HL-60 (cell line): Measurements from ENCODE around the gene NKAIN4.

Experiments used
- DNase-seq, 2 experiments: peaks; one replicate each; pipeline ENCODE4 v3.0.0-alpha.2; 2010 to 2020; ENCODE audit warnings: low read depth in 1 of 2, low spot score in 1 of 2
- H3K27ac ChIP-seq: fragments of 250-450 bp; sonication (Bioruptor Pico); replicated peaks from 2 replicates; pipeline ENCODE4 v1.5.1; 2020; ENCODE audit warnings: mild to moderate bottlenecking, moderate library complexity
- H3K27me3 ChIP-seq: fragments of 250-450 bp; sonication (Bioruptor Pico); 2 replicates; pipeline ENCODE4 v1.5.1; 2021; ENCODE audit warnings: mild to moderate bottlenecking, moderate library complexity; ENCODE audit not compliant: insufficient read depth, poor library complexity, severe bottlenecking
- H3K4me3 ChIP-seq: replicated peaks from 2 replicates; pipeline ENCODE4 v1.5.1; 2011; ENCODE audit warnings: mild to moderate bottlenecking, control low read depth, low read length; ENCODE audit not compliant: insufficient read depth
- GABPA ChIP-seq: IDR thresholded peaks from 2 replicates; pipeline ENCODE4 v1.6.1; 2012; ENCODE audit warnings: low read depth
- POLR2AphosphoS5 ChIP-seq: IDR thresholded peaks from 2 replicates; pipeline ENCODE4 v1.6.1; 2012; ENCODE audit warnings: low read depth
- SPI1 ChIP-seq: IDR thresholded peaks from 2 replicates; pipeline ENCODE4 v1.6.1; 2012; ENCODE audit warnings: low read depth, mild to moderate bottlenecking, borderline replicate concordance
- TF ChIP-seq, protein P1 (sequence below): IDR thresholded peaks from one replicate; pipeline ENCODE4 v1.5.1; 2011; ENCODE audit warnings: low read length, control low read depth, inconsistent platforms; ENCODE audit not compliant: insufficient read depth
- TF ChIP-seq, protein P2 (sequence below): IDR thresholded peaks from 2 replicates; pipeline ENCODE4 v1.6.1; 2012; ENCODE audit warnings: low read depth; ENCODE audit not compliant: insufficient replicate concordance

The NKAIN4 gene

DNA sequence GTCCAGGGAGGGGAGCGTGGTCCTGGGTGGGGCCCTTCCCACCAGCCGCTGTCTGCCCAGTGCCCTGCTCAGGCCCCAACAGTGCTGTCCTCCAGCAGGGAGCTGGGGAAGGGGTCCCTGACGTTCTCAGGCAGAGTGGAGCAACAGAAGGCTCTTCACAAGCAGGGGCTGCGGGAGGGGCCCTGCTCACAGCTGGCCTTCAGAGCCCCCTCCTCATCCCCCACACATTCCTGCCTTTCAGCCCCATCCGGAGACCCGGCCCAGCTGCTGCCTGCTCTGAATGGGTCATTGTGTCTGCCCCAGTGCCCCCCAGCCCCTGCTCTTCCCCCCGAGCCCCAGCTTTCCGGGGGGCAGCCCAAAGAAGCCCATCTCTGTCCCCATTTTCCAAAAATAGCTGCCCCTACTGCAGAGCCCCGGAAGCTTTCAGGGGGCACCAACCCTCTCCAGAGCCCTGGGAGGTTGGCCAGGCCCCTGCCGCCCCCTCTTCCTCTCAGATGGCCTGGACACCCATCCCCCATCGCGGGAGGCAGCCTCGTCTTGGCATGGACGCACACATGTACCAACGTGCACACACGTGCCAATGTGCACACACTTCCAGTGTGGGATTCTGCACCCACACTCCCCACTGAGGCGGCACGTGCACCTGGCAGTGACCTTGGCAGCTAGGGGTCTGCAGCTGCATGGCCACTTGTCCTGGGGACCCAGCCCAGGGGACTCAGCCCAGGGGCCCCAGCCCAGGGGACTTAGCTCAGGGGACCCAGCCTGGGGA, 42.5 kb upstream of the NKAIN4 start:
- TF ChIP-seq POLR2AphosphoS5 (no peak), GABPA (no peak), SPI1 (no peak)
- TF ChIP-seq, protein P1, sequence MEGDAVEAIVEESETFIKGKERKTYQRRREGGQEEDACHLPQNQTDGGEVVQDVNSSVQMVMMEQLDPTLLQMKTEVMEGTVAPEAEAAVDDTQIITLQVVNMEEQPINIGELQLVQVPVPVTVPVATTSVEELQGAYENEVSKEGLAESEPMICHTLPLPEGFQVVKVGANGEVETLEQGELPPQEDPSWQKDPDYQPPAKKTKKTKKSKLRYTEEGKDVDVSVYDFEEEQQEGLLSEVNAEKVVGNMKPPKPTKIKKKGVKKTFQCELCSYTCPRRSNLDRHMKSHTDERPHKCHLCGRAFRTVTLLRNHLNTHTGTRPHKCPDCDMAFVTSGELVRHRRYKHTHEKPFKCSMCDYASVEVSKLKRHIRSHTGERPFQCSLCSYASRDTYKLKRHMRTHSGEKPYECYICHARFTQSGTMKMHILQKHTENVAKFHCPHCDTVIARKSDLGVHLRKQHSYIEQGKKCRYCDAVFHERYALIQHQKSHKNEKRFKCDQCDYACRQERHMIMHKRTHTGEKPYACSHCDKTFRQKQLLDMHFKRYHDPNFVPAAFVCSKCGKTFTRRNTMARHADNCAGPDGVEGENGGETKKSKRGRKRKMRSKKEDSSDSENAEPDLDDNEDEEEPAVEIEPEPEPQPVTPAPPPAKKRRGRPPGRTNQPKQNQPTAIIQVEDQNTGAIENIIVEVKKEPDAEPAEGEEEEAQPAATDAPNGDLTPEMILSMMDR = no peak
- TF ChIP-seq, protein P2, sequence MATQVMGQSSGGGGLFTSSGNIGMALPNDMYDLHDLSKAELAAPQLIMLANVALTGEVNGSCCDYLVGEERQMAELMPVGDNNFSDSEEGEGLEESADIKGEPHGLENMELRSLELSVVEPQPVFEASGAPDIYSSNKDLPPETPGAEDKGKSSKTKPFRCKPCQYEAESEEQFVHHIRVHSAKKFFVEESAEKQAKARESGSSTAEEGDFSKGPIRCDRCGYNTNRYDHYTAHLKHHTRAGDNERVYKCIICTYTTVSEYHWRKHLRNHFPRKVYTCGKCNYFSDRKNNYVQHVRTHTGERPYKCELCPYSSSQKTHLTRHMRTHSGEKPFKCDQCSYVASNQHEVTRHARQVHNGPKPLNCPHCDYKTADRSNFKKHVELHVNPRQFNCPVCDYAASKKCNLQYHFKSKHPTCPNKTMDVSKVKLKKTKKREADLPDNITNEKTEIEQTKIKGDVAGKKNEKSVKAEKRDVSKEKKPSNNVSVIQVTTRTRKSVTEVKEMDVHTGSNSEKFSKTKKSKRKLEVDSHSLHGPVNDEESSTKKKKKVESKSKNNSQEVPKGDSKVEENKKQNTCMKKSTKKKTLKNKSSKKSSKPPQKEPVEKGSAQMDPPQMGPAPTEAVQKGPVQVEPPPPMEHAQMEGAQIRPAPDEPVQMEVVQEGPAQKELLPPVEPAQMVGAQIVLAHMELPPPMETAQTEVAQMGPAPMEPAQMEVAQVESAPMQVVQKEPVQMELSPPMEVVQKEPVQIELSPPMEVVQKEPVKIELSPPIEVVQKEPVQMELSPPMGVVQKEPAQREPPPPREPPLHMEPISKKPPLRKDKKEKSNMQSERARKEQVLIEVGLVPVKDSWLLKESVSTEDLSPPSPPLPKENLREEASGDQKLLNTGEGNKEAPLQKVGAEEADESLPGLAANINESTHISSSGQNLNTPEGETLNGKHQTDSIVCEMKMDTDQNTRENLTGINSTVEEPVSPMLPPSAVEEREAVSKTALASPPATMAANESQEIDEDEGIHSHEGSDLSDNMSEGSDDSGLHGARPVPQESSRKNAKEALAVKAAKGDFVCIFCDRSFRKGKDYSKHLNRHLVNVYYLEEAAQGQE = no peak
- peaks cover 22% of the 10 kb centered on the region for H3K27me3 ChIP-seq
- H3K27ac ChIP-seq = no peak overlapping the region
- no peak for DNase-seq
- H3K4me3 ChIP-seq = no peak overlapping the region

DNA sequence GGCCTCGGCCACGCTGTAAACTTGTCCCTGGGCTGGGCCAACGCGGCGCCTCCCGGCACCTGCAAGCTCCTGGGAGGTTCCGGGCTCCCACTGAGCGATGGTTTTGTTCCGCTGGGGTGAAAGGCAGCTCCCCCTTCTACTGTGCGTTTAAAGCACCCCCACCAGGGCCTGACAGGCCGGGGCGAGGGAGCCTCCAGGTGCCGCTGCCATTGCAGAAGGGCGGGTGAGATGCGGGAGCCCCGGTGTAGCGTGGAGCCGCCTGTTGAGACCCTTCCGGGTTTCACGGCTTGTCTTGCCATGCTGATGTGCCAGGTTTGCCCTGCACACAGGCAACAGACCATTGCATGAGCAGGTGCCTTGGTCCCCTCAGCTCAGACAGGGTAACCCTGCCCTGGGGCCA, 41.6 kb upstream of the NKAIN4 start:
- peaks cover 22% of the 10 kb centered on the region for H3K27me3 ChIP-seq
- TF ChIP-seq, protein P1 = no peak
- TF ChIP-seq, protein P2 = no peak
- TF ChIP-seq POLR2AphosphoS5 (no peak), SPI1 (no peak), GABPA (no peak)
- no peak overlapping the region for H3K4me3 ChIP-seq
- no peak overlapping the region for H3K27ac ChIP-seq
- no peak for DNase-seq

DNA sequence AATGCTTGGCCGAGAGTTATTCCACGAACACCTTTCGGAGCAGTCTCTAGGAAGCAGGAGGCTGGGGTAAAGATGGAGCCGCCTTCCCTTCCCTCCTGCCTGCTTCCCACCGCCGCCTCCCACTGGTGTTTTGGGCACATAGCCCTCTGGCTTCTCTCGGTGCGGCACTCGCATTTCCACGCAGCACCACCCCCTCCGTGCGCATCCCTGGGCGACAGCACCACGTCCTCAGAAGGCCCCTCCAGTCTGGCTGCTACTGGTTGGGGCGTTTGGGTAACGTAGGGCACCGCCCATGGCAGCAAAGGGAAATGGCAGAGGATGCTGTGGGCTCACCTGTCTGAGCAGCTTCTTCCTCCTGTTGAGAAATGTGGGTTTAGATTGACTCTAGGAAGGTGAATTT, 41.2 kb upstream of the NKAIN4 start:
- Histone ChIP-seq H3K4me3 (no peak overlapping the region), H3K27me3 (peaks cover 20% of the 10 kb centered on the region), H3K27ac (no peak overlapping the region)
- TF ChIP-seq POLR2AphosphoS5 (no peak), GABPA (no peak), SPI1 (no peak)
- TF ChIP-seq, protein P2 = no peak
- TF ChIP-seq, protein P1 = no peak
- DNase-seq = no peak
